DLD1 (cell line): ENCODE results near the gene TENM3.

Source experiments
- in situ Hi-C: cut with HindIII; loops from 2 replicates; pipeline ENCODE4 v1.10.0; 2017; ENCODE audit warnings: low sequenced_read_pairs

TENM3 gene

GRCh38 chr4:182705389-182705788 is 462.2 kb downstream of the TENM3 start:
- in situ Hi-C loops: no loop called here

GRCh38 chr4:182711211-182711610 is 468.0 kb downstream of the TENM3 start:
- in situ Hi-C loops: no loop called here

- in situ Hi-C loops: no loop called here
These were observed 472.3 kb downstream of the TENM3 start for GRCh38 chr4:182715548-182715947.

- in situ Hi-C loops: no loop called here
These were observed 473.0 kb downstream of the TENM3 start for GRCh38 chr4:182716192-182716591.

GRCh38 chr4:182717788-182718583 is 474.8 kb downstream of the TENM3 start:
- in situ Hi-C loops: no loop called here

- in situ Hi-C loops: no loop called here
These were observed 481.2 kb downstream of the TENM3 start for GRCh38 chr4:182724414-182724813.

GRCh38 chr4:182729516-182729915 is 486.3 kb downstream of the TENM3 start:
- in situ Hi-C loops: no loop called here

- in situ Hi-C loops: no loop called here
These were observed 487.6 kb downstream of the TENM3 start for GRCh38 chr4:182730791-182731190.

GRCh38 chr4:182736207-182736606 is 493.0 kb downstream of the TENM3 start:
- in situ Hi-C loops: no loop called here

- in situ Hi-C loops: no loop called here
These were observed 495.3 kb downstream of the TENM3 start for GRCh38 chr4:182738283-182739047.

GRCh38 chr4:182740256-182740655 is 497.1 kb downstream of the TENM3 start:
- in situ Hi-C loops: loop anchor here (5.0 kb wide), 1 partner anchor 43 kb away; no protein-coding TSS in a partner anchor

GRCh38 chr4:182741054-182741453 is 497.9 kb downstream of the TENM3 start:
- in situ Hi-C loops: loop anchor here (5.0 kb wide), 1 partner anchor 44 kb away; no protein-coding TSS in a partner anchor

- in situ Hi-C loops: loop anchor here (5.0 kb wide), 1 partner anchor 45 kb away; no protein-coding TSS in a partner anchor
These were observed 498.7 kb downstream of the TENM3 start for GRCh38 chr4:182741914-182742313.

- in situ Hi-C loops: loop anchor here (5.0 kb wide), 1 partner anchor 47 kb away; no protein-coding TSS in a partner anchor
These were observed 500.6 kb downstream of the TENM3 start for GRCh38 chr4:182743815-182744214.

- in situ Hi-C loops: no loop called here
These were observed 502.0 kb downstream of the TENM3 start for GRCh38 chr4:182745237-182745636.

GRCh38 chr4:182746876-182747275 is 503.7 kb downstream of the TENM3 start:
- in situ Hi-C loops: no loop called here

GRCh38 chr4:182748283-182748682 is 505.1 kb downstream of the TENM3 start:
- in situ Hi-C loops: no loop called here

- in situ Hi-C loops: no loop called here
These were observed 505.7 kb downstream of the TENM3 start for GRCh38 chr4:182748949-182749348.

GRCh38 chr4:182749667-182750167 is 506.5 kb downstream of the TENM3 start:
- in situ Hi-C loops: no loop called here

GRCh38 chr4:182752158-182752910 is 509.1 kb downstream of the TENM3 start:
- in situ Hi-C loops: no loop called here

- in situ Hi-C loops: no loop called here
These were observed 511.7 kb downstream of the TENM3 start for GRCh38 chr4:182754895-182755294.
